Stimulated activated naive CD8-positive, alpha-beta T cell treated with anti-CD3 and anti-CD28 coated beads, Interleukin-15, Interleukin-2, amounts not matched to agents 100 ng/mL and 50 ng/mL, for 24 hours (primary cell): ENCODE data around the gene HOXB2.

ENCODE experiments used
- H3K27ac Mint-ChIP-seq: one replicate; pipeline ENCODE4 v1.8.0; 2021; ENCODE audit warnings: mild to moderate bottlenecking, mixed read lengths
- H3K27me3 Mint-ChIP-seq: one replicate; pipeline ENCODE4 v1.8.0; 2021; ENCODE audit warnings: mixed read lengths
- H3K36me3 Mint-ChIP-seq: one replicate; pipeline ENCODE4 v1.8.0; 2021; ENCODE audit warnings: low read depth, mixed read lengths
- H3K4me1 Mint-ChIP-seq: one replicate; pipeline ENCODE4 v1.8.0; 2021; ENCODE audit warnings: low read depth, mixed read lengths
- H3K4me3 Mint-ChIP-seq: one replicate; pipeline ENCODE4 v1.8.0; 2021; ENCODE audit warnings: mild to moderate bottlenecking, mixed read lengths
- H3K9me3 Mint-ChIP-seq: one replicate; pipeline ENCODE4 v1.8.0; 2021; ENCODE audit warnings: mixed read lengths

The HOXB2 gene

DNA sequence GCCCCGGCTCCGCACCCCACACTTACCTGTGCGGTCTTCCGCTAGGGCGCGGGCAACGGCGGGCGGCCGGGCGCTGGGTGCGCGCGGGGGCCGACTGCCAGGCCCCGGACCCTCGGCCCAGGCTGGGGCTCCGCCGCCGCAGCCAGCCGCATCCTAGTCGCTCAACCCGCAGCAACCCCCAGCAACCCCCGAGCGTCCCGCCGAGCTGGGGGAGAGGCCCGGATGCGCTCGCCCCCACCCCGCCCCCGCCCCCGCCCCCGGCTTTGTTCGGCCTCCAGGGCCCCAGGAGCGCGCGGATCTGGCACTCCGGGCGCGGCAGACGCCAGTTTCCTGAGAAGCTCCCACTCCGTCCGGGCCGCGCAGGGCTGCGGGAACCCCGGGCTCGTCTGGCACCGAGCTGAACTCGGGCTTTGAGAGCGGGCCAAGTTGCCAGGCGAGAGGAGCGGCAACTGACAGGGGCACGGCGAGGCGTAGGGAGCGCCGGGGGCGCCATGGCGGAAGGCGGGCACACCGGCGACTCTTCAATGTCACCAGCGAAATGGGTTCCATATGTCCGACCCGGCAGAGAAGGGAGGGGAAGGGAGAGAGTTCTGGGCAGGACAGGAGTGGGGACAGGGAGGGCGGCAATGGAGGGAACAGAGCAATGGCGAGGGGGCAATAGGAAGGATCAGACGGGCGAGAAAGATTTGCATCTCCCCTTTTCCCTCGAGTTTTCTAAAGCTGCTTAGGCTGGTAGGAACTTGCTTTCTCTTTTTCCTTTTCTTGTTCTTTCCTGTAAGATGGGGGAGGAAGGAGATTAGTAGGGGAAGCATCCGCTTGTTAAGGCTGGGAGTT is 19.5 kb upstream of the HOXB2 start:
- Mint-ChIP-seq H3K4me1 (peaks cover 3% of the 10 kb centered on the region), H3K36me3 (no peaks in the 10 kb centered on the region), H3K27ac (no peak overlapping the region), H3K9me3 (no peaks in the 10 kb centered on the region), H3K27me3 (peaks cover 8% of the 10 kb centered on the region), H3K4me3 (no peak overlapping the region)

DNA sequence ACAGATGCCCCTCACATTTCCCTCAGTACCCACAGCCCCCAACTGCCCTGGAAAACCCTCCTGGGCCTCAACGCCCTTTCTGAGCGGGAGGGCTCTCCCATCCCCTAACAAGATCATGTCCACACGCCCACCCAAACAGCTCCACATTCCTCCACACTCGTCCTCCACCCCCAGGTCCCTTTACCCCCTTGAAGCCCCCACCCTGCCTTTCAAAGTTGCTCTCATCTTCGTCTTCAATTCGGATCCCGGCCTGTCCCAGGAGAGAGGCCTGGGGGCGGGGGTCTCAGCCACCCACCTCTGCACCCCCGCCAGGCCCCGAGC is 18.9 kb upstream of the HOXB2 start:
- H3K27me3 Mint-ChIP-seq = peaks cover 8% of the 10 kb centered on the region
- no peaks in the 10 kb centered on the region for H3K9me3 Mint-ChIP-seq
- no peak overlapping the region for H3K27ac Mint-ChIP-seq
- no peaks in the 10 kb centered on the region for H3K36me3 Mint-ChIP-seq
- no peak overlapping the region for H3K4me3 Mint-ChIP-seq
- peaks cover 3% of the 10 kb centered on the region for H3K4me1 Mint-ChIP-seq

DNA sequence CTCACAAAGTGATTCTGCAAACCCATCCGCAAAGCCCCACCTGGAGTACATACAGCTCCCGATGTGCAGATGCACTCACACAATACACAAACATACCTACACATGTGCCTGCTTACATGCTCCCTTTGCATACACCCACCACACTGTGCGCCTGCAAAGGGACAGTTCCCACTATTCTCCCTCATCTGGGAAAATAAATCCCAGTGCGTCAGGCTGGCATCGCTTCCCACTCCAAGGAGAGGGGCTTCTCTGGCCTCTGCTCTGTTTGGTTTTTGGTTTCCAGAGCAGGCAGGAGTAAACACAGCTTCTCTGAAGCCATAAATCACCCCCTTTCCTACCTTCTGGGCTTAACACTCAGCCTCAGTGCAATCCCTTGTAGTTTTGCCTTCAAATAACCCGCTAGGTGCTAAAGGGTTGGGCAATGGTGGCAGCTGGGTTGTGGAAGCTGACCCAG is 18.5 kb upstream of the HOXB2 start:
- Mint-ChIP-seq H3K36me3 (no peaks in the 10 kb centered on the region), H3K27me3 (peaks cover 7% of the 10 kb centered on the region), H3K4me3 (no peak overlapping the region), H3K4me1 (peaks cover 1% of the 10 kb centered on the region), H3K9me3 (no peaks in the 10 kb centered on the region), H3K27ac (no peak overlapping the region)

DNA sequence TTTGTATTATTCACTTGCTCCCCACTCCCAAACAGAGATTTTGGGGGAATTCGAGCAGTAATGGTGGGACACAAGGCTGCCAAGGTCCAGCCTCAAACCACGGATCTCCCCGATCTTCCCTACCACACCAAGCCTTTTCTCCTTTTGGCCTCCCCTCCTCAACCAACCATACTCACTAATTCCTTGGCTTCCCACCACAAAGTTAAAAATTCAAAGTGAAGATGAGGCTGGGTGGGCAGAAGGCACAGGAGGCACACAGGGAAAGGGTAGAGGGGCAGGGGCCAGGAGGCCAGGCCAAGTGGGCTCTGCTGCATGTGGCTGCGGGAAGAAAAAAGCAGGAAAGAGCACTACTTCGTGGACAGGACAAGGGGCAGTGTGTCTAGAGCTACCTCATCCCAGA is 18.0 kb upstream of the HOXB2 start:
- no peak overlapping the region for H3K4me3 Mint-ChIP-seq
- peaks cover 7% of the 10 kb centered on the region for H3K27me3 Mint-ChIP-seq
- no peak overlapping the region for H3K27ac Mint-ChIP-seq
- H3K36me3 Mint-ChIP-seq = no peaks in the 10 kb centered on the region
- no peaks in the 10 kb centered on the region for H3K9me3 Mint-ChIP-seq
- H3K4me1 Mint-ChIP-seq = no peaks in the 10 kb centered on the region

DNA sequence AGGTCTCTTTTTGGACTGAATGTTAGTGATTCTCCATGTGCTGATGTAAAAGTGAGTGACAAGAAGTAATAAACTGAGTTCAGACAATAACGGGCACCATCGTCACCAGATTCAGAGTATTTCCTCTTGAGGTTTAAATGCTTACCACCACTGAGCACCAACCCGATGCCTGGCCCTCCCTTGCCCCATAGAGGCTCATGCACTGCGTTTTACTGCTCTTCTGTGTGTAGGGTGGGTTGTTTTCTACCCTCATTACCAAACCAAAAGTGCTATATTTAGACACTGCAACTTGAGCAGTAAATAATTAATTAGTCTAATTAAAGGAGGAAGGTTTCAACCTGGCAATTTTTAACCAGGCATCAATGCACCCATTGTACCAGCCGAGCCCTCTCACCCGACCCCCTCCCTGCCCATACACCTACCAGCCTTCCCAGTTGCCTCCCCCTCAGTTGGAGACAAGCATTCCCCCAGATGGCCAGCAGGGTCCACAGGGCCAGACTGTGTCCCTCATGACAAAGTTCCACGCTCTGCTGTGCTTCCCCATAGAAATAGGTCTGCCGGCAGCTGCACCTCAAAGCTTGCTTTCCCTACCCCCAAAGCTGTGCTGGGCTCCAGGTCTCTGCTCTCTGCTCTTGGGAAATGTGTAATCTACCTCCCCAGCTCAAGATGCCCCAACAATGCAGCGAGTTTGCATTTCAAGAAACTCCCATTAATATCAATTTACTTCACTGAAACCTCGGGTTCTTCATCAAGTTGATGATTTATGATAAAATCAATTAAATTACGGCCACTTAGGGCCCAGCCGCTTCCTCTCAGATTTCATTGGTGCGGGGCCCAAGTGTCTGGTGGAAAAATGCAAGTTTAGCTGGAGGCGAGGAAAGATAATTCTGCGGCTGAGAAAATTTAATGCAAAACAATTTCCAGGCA is 17.2 kb upstream of the HOXB2 start:
- Mint-ChIP-seq H3K36me3 (no peaks in the 10 kb centered on the region), H3K27me3 (peaks cover 7% of the 10 kb centered on the region), H3K4me3 (no peak overlapping the region), H3K4me1 (no peaks in the 10 kb centered on the region), H3K27ac (no peak overlapping the region), H3K9me3 (no peaks in the 10 kb centered on the region)

DNA sequence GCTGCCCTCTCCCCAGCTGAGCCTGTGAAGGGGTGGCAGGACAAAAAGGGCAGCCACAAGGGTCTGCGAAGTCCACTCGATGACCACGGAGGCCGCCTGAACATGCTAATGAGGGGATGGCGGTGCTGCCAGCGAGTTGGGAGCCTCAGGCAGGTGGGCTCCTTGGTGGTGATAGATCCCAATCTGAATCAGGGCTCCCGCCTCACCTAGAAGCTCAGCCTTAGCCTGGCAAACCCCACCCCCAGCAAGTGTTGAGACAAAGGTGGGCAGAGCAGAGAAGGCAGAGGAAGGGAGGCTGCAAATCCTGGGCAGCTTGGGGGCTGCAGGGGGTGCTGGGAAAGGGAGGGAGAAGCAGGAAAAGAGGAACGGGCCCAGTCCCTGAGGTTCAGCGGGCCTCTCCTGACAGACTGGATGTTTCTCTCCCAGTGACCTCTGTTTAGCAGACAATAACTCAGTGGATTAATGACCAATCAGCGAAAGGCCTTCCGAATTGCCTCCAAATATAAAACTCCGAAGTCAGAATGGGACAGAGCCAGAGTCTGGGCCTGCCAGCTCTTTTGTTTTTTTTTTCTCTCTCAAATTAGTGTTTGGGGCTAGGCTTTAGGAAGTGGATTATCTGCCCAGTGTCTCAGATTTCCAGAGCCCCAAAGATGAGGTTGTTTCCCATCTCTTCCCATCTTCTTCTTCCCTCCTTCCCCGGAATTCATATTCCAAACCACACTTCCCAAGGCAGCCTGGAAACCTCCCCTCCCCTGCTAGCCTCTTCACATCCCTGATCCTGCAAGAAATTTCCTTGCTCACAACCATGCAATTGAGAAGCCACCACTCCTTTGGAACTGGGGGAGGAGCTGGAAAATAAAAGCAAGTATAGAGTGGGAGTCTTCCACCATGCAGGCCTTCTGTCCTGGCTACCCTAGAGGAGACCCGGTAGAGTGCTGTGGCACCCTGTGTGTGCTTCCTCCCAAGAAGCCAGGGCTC is 15.2 kb upstream of the HOXB2 start:
- Mint-ChIP-seq H3K9me3 (no peaks in the 10 kb centered on the region), H3K36me3 (no peaks in the 10 kb centered on the region), H3K4me3 (no peak overlapping the region), H3K27ac (no peak overlapping the region), H3K27me3 (peaks cover 25% of the 10 kb centered on the region), H3K4me1 (peaks cover 3% of the 10 kb centered on the region)

DNA sequence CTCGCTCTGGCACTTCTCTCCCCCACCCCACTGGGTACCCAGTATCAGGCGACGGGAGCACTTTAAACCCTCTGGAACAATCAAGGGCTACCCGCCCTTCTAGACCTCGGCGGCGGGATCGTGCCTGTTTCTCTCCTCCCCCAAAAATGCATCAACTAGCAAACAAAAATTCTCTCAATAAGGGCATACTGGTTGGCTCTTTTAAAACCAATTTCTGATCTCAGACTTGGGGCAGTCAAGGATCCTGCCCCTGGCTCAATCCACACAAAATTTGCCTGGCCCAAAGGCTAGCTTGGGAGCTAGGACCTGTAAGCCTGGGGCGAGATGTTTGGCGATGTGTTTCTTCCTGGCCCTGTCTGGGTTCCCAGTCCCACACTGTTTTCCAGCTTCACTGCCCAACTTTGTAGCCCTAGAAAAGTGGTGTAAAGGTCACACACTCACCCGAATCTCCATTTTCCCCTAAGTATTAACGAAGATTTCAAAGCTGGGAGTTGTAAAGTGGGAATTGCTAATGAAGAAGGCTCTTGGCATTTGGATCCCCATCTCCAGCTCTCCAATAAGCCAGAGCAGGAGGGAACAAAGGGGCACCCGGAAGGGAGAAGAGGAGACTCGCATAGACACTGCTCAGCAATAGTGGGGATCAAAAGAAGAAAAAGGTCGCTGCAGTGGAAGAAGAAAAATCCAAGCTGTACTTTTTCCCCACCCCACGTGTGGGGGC is 14.4 kb upstream of the HOXB2 start:
- no peak overlapping the region for H3K27ac Mint-ChIP-seq
- peaks cover 5% of the 10 kb centered on the region for H3K4me1 Mint-ChIP-seq

DNA sequence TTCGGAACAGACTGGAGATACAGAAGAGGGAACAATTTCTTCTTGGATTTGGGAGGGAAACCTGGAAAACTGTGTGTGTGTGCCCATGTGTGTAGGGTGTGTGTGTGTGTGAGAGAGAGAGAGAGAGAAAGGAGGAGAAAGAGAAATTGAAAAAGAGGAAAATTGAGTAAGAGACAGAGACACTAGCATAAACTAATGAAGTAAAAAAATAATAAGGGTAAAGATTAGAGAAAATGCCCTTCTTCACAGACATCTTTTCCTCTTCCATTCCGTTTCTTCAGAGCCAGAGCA is 13.9 kb upstream of the HOXB2 start:
- no peaks in the 10 kb centered on the region for H3K36me3 Mint-ChIP-seq
- H3K9me3 Mint-ChIP-seq = no peaks in the 10 kb centered on the region
- H3K4me3 Mint-ChIP-seq = no peak overlapping the region
- peaks cover 36% of the 10 kb centered on the region for H3K27me3 Mint-ChIP-seq
- no peak overlapping the region for H3K27ac Mint-ChIP-seq
- H3K4me1 Mint-ChIP-seq = peaks cover 5% of the 10 kb centered on the region

More for the DNA sequence above, 14.4 kb upstream of the HOXB2 start:
- Mint-ChIP-seq H3K27me3 (peaks cover 31% of the 10 kb centered on the region), H3K9me3 (no peaks in the 10 kb centered on the region), H3K4me3 (no peak overlapping the region), H3K36me3 (no peaks in the 10 kb centered on the region)

DNA sequence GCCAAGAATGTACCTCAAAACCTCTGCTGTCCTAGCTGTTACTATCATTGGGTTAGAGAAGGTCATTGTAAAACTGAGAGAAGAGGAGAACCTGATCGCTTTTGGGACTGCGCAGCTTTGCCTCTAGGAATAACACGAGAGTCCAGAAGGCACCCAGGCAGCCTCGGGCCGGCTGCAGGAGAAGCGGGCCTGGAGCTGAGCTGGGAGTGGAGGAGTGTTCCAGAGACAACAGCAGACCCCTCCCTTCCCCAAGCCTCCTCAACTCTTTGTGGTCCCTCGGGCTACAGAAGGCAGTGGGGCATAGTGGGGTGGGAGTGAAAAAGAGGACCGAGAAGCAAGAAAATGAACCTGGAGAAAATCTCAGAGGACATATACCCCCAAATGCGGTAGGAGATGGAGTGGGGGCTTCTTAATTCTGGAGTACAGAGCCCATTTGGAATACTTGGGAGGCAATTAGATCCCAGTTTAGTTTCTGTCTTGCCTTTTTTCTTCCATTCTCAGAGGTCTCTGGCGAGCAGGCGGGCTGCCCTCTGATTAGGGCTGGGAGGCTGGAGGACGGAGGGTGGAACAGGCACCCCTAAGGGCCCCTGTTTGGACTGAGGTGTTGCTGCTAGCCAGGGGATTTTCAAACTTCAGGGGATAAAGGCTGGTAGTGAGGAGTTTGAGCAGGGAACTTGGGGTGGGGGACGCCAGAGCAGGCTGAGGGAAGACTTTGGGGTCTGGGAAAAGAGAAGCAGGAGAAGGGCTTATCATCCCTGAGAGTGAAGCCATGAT is 13.3 kb upstream of the HOXB2 start:
- Mint-ChIP-seq H3K36me3 (no peaks in the 10 kb centered on the region), H3K4me3 (no peak overlapping the region), H3K27me3 (peaks cover 37% of the 10 kb centered on the region), H3K9me3 (no peaks in the 10 kb centered on the region), H3K4me1 (peaks cover 5% of the 10 kb centered on the region), H3K27ac (no peak overlapping the region)

DNA sequence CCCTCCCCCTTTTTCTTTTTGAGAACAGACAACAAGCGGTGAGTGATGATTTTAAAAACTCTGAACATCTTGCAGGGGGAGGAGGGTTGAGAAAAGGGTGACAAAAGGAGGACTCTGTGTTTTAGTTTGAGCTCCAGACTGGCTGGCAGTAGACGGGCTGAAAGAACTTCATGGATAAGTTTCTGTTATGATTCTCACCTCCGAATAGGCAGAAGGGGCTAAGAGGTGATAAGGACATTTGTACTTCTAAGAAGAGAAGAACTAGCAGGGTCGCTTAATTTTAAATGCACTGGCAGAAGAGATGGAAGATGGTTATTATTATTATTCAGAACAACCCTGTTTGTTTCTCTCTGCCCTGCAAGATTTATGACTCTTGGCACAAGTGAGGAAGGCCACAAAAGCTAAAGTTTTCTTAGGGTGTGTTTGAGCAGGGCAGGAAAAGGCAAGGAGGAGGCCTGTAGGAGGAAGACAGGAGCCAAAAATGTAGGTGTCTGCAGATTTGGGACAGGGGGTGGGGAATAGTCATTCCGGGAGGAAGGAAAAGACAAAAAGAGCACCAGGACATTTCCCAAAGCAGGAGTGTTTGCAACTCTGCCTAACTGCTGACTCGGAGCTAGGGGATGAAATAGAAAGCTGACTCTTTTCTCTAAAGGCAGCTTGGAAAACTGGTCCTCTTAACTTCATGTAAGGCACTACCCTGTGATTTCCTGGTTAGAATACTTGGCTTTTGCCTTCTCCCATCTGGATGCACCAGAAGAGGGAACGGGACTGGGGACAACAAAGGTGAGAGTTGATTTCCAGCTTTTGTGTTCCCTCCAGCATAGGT is 11.9 kb upstream of the HOXB2 start:
- Mint-ChIP-seq H3K27ac (no peak overlapping the region), H3K4me1 (peaks cover 5% of the 10 kb centered on the region), H3K9me3 (no peaks in the 10 kb centered on the region), H3K4me3 (no peak overlapping the region), H3K36me3 (no peaks in the 10 kb centered on the region), H3K27me3 (peaks cover 37% of the 10 kb centered on the region)

DNA sequence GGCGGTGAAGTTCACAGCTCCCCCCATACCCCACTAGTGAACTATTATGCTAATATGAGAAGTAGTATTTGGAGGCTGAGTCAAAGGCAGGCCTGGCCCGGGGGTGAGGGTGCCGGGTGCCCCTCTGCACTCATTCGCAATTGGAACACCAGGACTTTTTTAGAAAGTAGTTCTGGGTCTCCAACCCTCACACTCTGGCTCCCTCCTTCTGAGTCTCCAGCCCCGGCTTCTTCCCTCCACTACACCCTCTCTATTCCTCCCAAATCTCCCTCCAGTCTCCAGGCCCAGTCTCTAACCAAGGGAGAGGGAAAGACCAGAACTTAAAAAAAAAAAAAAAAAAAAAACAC is 11.3 kb upstream of the HOXB2 start:
- Mint-ChIP-seq H3K27ac (no peak overlapping the region), H3K4me1 (peaks cover 5% of the 10 kb centered on the region), H3K27me3 (peaks cover 37% of the 10 kb centered on the region), H3K9me3 (no peaks in the 10 kb centered on the region), H3K36me3 (no peaks in the 10 kb centered on the region), H3K4me3 (no peak overlapping the region)

DNA sequence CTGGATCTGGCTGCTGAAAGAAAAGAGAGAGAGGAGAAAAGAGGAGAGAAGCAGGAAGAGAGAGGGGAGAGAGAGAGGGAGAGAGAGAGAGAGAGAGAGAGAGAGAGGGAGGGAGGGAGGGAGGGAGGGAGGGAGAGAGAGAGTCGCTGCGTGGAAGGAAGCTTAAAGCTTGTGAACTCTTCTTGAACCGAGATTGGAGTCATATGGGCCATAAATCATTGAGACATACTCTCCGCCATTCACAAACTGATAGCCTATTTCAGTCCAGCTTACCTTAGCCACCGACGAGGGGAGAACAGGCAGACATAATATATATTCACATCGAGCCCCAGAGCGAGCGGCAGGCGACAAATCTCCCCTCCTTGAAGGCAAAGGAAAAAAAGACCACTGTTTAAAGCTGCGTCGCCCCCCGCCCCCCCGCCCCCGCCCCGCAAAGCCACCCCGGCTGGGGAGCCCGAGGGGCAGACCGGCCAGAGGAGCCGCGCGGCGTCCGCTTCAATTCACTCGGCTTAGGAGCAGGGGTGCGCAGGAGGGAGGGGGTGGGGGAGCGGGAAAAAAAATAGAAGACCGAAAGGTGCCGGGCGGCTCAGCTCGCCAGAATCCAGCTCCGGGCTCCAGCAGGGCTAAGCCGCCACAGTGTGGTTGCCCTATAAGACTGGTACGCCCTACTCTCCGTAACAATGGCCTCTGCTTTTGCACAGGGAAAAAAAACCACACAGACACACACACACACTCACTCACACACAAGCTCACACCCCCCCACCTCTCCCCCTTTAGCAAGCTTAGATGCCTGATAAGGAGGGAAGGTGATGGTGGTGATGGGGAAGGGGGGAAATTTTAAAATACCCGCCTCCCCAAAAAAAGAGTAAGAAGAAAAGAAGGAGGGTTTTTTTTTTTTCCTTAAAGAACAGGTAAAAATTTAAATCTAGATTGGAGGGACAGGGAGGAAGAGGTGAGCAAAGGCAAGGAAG is 10.6 kb upstream of the HOXB2 start:
- H3K27ac Mint-ChIP-seq = no peak overlapping the region
- peak overlapping the region; percentile 82 for H3K4me3 Mint-ChIP-seq
- H3K27me3 Mint-ChIP-seq = peaks cover 37% of the 10 kb centered on the region
- H3K36me3 Mint-ChIP-seq = no peaks in the 10 kb centered on the region
- no peaks in the 10 kb centered on the region for H3K9me3 Mint-ChIP-seq
- peaks cover 5% of the 10 kb centered on the region for H3K4me1 Mint-ChIP-seq
